ENCODE measurements around the gene OBSCN. TPM values are rescaled to one million over a fixed set of nuclear protein-coding genes. Genes with fewer than 3 reads are reported as not detected.

OBSCN gene
- total and polyA plus RNA-seq, 2 of the 13 experiments (the other 11 are each of a cell fraction or from before 2014, with no cell fraction given) = 0.20 TPM

GRCh38 chr1:228376262-228376628 lies 168.4 kb downstream of the OBSCN start (continued):
- no peak for TF ChIP-seq ZFP36L1 (CRISPR knock-in tag; IDR thresholded peaks at IDR 0.05)
- no peak for TF ChIP-seq ZBTB39 (CRISPR knock-in tag; IDR thresholded peaks at IDR 0.05)

- ATAC-seq (no peak), DNase-seq (ENCODE audit: low spot score) (no peak), FAIRE-seq (no peak)
- H3K27ac ChIP-seq (ENCODE audit: extremely low read length, insufficient read depth, low read length) = no peak overlapping the region
- H2AFZ ChIP-seq (ENCODE audit: low read length) = no peak overlapping the region
- H3K9ac ChIP-seq (ENCODE audit: insufficient read depth, low read depth, low read length) = no peak overlapping the region
- intact Hi-C loops (cut with micrococcal nuclease; ENCODE audit: unreplicated experiment) (no loop called here), in situ Hi-C loops (cut with HindIII; ENCODE audit: extremely low pct_ligation_motif_present, low pct_unique_long_range_greater_than_20kb) (no loop called here)
- no peaks in the 10 kb centered on the region for H4K20me1 ChIP-seq (ENCODE audit: insufficient read depth, low read length)
- no peaks in the 10 kb centered on the region for H3K9me3 ChIP-seq (ENCODE audit: low read length)
- peaks cover 0 to 4% of the 10 kb centered on the region in 2 experiments; a peak in 3 of 5 replicates for H3K27me3 ChIP-seq (ENCODE audit: control insufficient read depth in 1 of 2, insufficient read depth in 2 of 2, low read length in 2 of 2)
- ChIA-PET CTCF (ENCODE audit: low intra/inter-chr PET ratio, low total read pairs) (no interaction called here), POLR2A (no interaction called here)
- no peak overlapping the region for H3K4me3 ChIP-seq (replicated peaks in 1 of 3; ENCODE audit: insufficient read depth in 1 of 3, low read depth in 2 of 3, low read length in 3 of 3)
- H3K4me2 ChIP-seq (ENCODE audit: low read depth, low read length) = no peak overlapping the region
- no TSS peak for BruUV-seq (replicated peaks)
- 82% methylated on average over 14 of the region's 31 CpGs for WGBS (ENCODE audit: low lambda C conversion rate)
- no peaks in the 10 kb centered on the region for H3K79me2 ChIP-seq (ENCODE audit: insufficient read depth, low read length)
- H3K4me1 ChIP-seq (ENCODE audit: insufficient read depth, low read length) = 0 out of 2 replicates have a peak, but pooled peaks cover 5% of the 10 kb centered on the region
- H3K36me3 ChIP-seq (replicated peaks in 1 of 2; ENCODE audit: control insufficient read depth in 1 of 2, insufficient read depth in 2 of 2, low read length in 2 of 2) = no peaks in the 10 kb centered on the region
- TF ChIP-seq RARA (CRISPR knock-in tag; IDR thresholded peaks at IDR 0.05) = no peak
- no peak for TF ChIP-seq GMEB2 (CRISPR knock-in tag; IDR thresholded peaks at IDR 0.05; ENCODE audit: low read depth)
- TF ChIP-seq CHCHD3 (CRISPR knock-in tag; IDR thresholded peaks at IDR 0.05) = no peak
- TF ChIP-seq ZNF3 (CRISPR knock-in tag; IDR thresholded peaks at IDR 0.05) = no peak
- TF ChIP-seq CCDC6 (CRISPR knock-in tag; IDR thresholded peaks at IDR 0.05) = no peak
- no peak for TF ChIP-seq ZBTB2 (CRISPR knock-in tag; IDR thresholded peaks at IDR 0.05; ENCODE audit: low read depth)
- TF ChIP-seq THYN1 (CRISPR knock-in tag; IDR thresholded peaks at IDR 0.05; ENCODE audit: borderline replicate concordance, low read depth) = no peak
- no peak for TF ChIP-seq NCOA1 (CRISPR knock-in tag; IDR thresholded peaks at IDR 0.05)
Observed at GRCh38 chr1:228376651-228377631, 169.1 kb downstream of the OBSCN start.
